K562 (cell line): Measurements from ENCODE around the gene CCDC138. TPM values are rescaled to one million over a fixed set of nuclear protein-coding genes. Genes with fewer than 3 reads are reported as not detected.

Source experiments
- ARID2 ChIP-seq: fragments of 450-650 bp; IDR thresholded peaks from 2 replicates; pipeline ENCODE4 v1.6.1; 2017; ENCODE audit warnings: antibody characterized with exemption, mild to moderate bottlenecking
- BDP1 ChIP-seq: IDR thresholded peaks from 3 replicates; pipeline ENCODE4 v1.6.1; 2011; ENCODE audit not compliant: insufficient read length, insufficient read depth
- CXXC5 ChIP-seq: fragments of 250-450 bp; sonication (Bioruptor Pico); IDR thresholded peaks from 2 replicates; pipeline ENCODE4 v1.8.0; 2022; ENCODE audit warnings: inconsistent platforms, mild to moderate bottlenecking, moderate library complexity
- ERF ChIP-seq: fragments of 450-650 bp; formaldehyde crosslinking; IDR thresholded peaks from 2 replicates; pipeline ENCODE4 v1.4.0; 2020; ENCODE audit warnings: mild to moderate bottlenecking, mixed read lengths
- ETV5 ChIP-seq: sonication (generic); formaldehyde crosslinking; IDR thresholded peaks from 2 replicates; pipeline ENCODE4 v1.4.0; 2020; ENCODE audit warnings: low read depth, mild to moderate bottlenecking, missing genetic modification reagents
- HEY1 ChIP-seq: fragments of 250-450 bp; sonication (Bioruptor Pico); IDR thresholded peaks from 2 replicates; pipeline ENCODE4 v1.5.0; 2020; ENCODE audit warnings: mild to moderate bottlenecking, moderate library complexity, borderline replicate concordance
- IRF2 ChIP-seq: sonication (generic); formaldehyde crosslinking; IDR thresholded peaks from 2 replicates; pipeline ENCODE4 v1.8.1; 2022; ENCODE audit warnings: mild to moderate bottlenecking, missing genetic modification reagents
- JUN ChIP-seq, 2 experiments: sonication (generic) in 1 of 2; formaldehyde crosslinking in 1 of 2; IDR thresholded peaks; 2 replicates each; pipeline versions ENCODE4 v1.6.1 to v1.8.0; 2012 to 2022; ENCODE audit warnings: borderline replicate concordance in 2 of 2, mild to moderate bottlenecking in 2 of 2, improper control_type of control experiment in 1 of 2, low read depth in 1 of 2, low read length in 1 of 2, missing genetic modification reagents in 1 of 2
- KDM2B ChIP-seq: fragments of 250-450 bp; sonication (Bioruptor Pico); IDR thresholded peaks from 2 replicates; pipeline ENCODE4 v1.8.0; 2021; ENCODE audit warnings: mild to moderate bottlenecking, moderate library complexity
- LEF1 ChIP-seq: fragments of 450-650 bp; IDR thresholded peaks from 2 replicates; pipeline ENCODE4 v1.6.1; 2016; ENCODE audit warnings: mild to moderate bottlenecking
- MAFG ChIP-seq: fragments of 450-650 bp; conservative IDR thresholded peaks from 2 replicates; pipeline ENCODE4 v1.6.1; 2016; ENCODE audit warnings: missing genetic modification characterization, missing compliant biosample characterization
- MTA1 ChIP-seq: fragments of 450-650 bp; IDR thresholded peaks from 2 replicates; pipeline ENCODE4 v1.6.1; 2017; ENCODE audit warnings: borderline replicate concordance
- POLR2H ChIP-seq: IDR thresholded peaks from 2 replicates; pipeline ENCODE4 v1.6.1; 2016; ENCODE audit warnings: missing genetic modification characterization, low read depth, mild to moderate bottlenecking, control low read depth, missing compliant biosample characterization, moderate library complexity
- SIRT6 ChIP-seq: IDR thresholded peaks from one replicate; pipeline ENCODE4 v1.6.1; 2012; ENCODE audit warnings: low read depth, mild to moderate bottlenecking, control low read depth, inconsistent platforms, low read length, moderate library complexity
- SMAD4 ChIP-seq: fragments of 250-450 bp; sonication (Bioruptor Pico); conservative IDR thresholded peaks from 2 replicates; pipeline ENCODE4 v1.8.0; 2021; ENCODE audit warnings: inconsistent platforms, mild to moderate bottlenecking, moderate library complexity
- SP1 ChIP-seq: sonication (generic); formaldehyde crosslinking; IDR thresholded peaks from 2 replicates; pipeline ENCODE4 v1.8.1; 2022; ENCODE audit warnings: mild to moderate bottlenecking, missing genetic modification reagents
- SREBF2 ChIP-seq: sonication (generic); formaldehyde crosslinking; IDR thresholded peaks from 2 replicates; pipeline ENCODE4 v1.4.0; 2020; ENCODE audit warnings: mild to moderate bottlenecking, missing genetic modification reagents
- TBL1XR1 ChIP-seq, 2 experiments: IDR thresholded peaks; 2 replicates each; pipeline ENCODE4 v1.6.1; 2012; ENCODE audit warnings: improper control_type of control experiment in 2 of 2, low read length in 2 of 2, mild to moderate bottlenecking in 1 of 2
- TCF7L2 ChIP-seq: fragments of 150-350 bp; IDR thresholded peaks from 2 replicates; pipeline ENCODE4 v1.6.1; 2016; ENCODE audit warnings: low read depth, mild to moderate bottlenecking, low read length, moderate library complexity
- TRIM28 ChIP-seq: fragments of 450-650 bp; IDR thresholded peaks from 2 replicates; pipeline ENCODE4 v1.6.1; 2017
- ZFP36 ChIP-seq: fragments of 150-350 bp; IDR thresholded peaks from 2 replicates; pipeline ENCODE4 v1.6.1; 2018; ENCODE audit warnings: low read length, low read depth; ENCODE audit not compliant: partially characterized antibody
- ZFPM2 ChIP-seq: fragments of 250-450 bp; sonication (Bioruptor Pico); IDR thresholded peaks from 2 replicates; pipeline ENCODE4 v1.5.1; 2022; ENCODE audit warnings: mild to moderate bottlenecking
- polyA plus RNA-seq, 8 experiments: library from polyadenylated mRNA; depleted of rRNA in 4 of 8; stranded (reverse) in 5 of 8; unstranded in 3 of 8; fragments of >200 nt; fragmentation: Nextera tagmentation in 2 of 8; fragmentation: Illumina TruSeq in 1 of 8; extraction: Ambion mirVana in 2 of 8; extraction: Trizol in 1 of 8; gene quantifications; 2 replicates each; pipeline versions ENCODE4 v1.2.1 to v1.2.3, GENCODE V29; 2011 to 2014; ENCODE audit warnings: inconsistent platforms in 1 of 8, missing spikeins in 1 of 8
- total RNA-seq, 7 experiments: library from RNA; depleted of rRNA in 6 of 7; stranded (reverse); fragments of >200 nt in 6 of 7; fragmentation: Illumina TruSeq in 2 of 7; extraction: Trizol in 2 of 7; gene quantifications; 2 replicates each; pipeline versions ENCODE4 v1.2.1 to v1.2.3, GENCODE V29; 2011 to 2021; ENCODE audit warnings: low replicate concordance in 1 of 7
- TF ChIP-seq, protein P1 (sequence below): IDR thresholded peaks from 2 replicates; pipeline ENCODE4 v1.6.1; 2014; ENCODE audit warnings: antibody characterized with exemption
- TF ChIP-seq, protein P2 (sequence below): fragments of 450-650 bp; IDR thresholded peaks from 2 replicates; pipeline ENCODE4 v1.6.1; 2014; ENCODE audit warnings: low read depth, mild to moderate bottlenecking, moderate library complexity, borderline replicate concordance
- TF ChIP-seq, protein P3 (sequence below), 2 experiments: IDR thresholded peaks; 2 replicates each; pipeline ENCODE4 v1.6.1; 2011; ENCODE audit warnings: borderline replicate concordance in 1 of 2, control low read depth in 1 of 2, low read depth in 1 of 2, low read length in 1 of 2, mild to moderate bottlenecking in 1 of 2, mixed read lengths in 1 of 2, moderate library complexity in 1 of 2; ENCODE audit not compliant: insufficient read depth in 1 of 2, insufficient read length in 1 of 2, poor library complexity in 1 of 2, severe bottlenecking in 1 of 2; ENCODE audit errors: extremely low read depth in 1 of 2

Gene CCDC138
- total and polyA plus RNA-seq, 9 of the 15 experiments (the other 6 are each of a cell fraction or from before 2014, with no cell fraction given): 17.5 to 44.6 (median 26.7) TPM

DNA sequence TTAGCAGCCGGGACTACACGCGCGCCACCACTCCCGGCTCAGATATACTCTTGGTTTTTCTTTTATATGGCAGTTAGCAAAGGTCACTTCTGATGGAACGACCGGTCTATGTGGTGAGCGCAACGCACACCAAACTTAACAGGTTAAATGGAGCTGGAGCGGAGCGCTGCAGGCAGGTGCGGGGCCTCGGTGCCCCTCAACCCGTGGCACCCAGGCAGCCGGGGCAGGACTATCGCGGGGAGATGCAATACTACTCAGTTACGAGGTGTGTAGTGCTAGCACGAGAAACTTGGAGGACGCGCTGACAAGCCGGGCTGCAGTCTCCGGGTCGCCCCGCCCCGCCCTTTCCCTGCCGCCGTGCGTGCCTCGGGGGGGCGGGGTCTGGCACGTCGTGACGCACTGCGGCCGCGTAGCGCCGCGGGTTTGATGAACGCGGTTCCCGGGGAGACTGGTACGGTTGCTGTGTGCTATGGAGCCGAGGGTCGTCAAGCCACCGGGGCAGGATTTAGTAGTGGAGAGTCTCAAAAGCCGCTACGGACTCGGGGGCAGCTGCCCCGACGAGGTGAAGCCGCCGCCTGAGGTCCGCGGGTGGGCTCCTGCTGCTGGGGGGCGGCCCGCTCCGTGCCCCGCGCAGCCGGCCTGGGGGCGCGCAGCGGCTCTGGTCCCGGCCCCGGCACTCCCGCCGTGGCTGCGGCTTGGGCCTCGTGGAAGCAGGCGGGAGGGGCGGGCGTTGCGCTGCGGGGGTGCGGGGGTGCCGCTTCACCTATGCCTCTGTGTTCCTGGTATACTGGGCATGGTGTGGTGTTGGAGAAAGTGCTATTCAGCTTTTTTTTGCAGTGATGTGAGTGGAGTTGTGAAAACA, at the start of gene CCDC138 (continued):
- TF ChIP-seq, protein P1, sequence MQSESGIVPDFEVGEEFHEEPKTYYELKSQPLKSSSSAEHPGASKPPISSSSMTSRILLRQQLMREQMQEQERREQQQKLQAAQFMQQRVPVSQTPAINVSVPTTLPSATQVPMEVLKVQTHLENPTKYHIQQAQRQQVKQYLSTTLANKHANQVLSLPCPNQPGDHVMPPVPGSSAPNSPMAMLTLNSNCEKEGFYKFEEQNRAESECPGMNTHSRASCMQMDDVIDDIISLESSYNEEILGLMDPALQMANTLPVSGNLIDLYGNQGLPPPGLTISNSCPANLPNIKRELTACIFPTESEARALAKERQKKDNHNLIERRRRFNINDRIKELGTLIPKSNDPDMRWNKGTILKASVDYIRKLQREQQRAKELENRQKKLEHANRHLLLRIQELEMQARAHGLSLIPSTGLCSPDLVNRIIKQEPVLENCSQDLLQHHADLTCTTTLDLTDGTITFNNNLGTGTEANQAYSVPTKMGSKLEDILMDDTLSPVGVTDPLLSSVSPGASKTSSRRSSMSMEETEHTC: no peak
- TF ChIP-seq TRIM28: no peak
- no peak for TF ChIP-seq ZFP36
- TF ChIP-seq SIRT6: no peak
- TF ChIP-seq BDP1: no peak
- no peak for TF ChIP-seq POLR2H (tag)
- TF ChIP-seq ETV5 (CRISPR knock-in tag): 0 out of 2 replicates have a peak, but pooled peaks have one; percentile 37
- TF ChIP-seq HEY1 (CRISPR knock-in tag): no peak
- TF ChIP-seq SREBF2 (CRISPR knock-in tag): no peak
- peak; percentile 55; the same call in 1 of the 2 replicates for TF ChIP-seq JUN (IDR thresholded peaks at IDR 0.05; ENCODE audit: borderline replicate concordance, low read depth, low read length)
- TF ChIP-seq JUN (CRISPR knock-in tag; IDR thresholded peaks at IDR 0.05; ENCODE audit: borderline replicate concordance): no peak
- no peak for TF ChIP-seq TBL1XR1 (IDR thresholded peaks at IDR 0.05; ENCODE audit: low read length in 2 of 2)
- TF ChIP-seq KDM2B (CRISPR knock-in tag): no peak
- peak; percentile 97 for TF ChIP-seq CXXC5 (CRISPR knock-in tag)
- no peak for TF ChIP-seq MTA1
- no peak; the same call in 1 of the 2 replicates for TF ChIP-seq SMAD4 (CRISPR knock-in tag)
- TF ChIP-seq, protein P2, sequence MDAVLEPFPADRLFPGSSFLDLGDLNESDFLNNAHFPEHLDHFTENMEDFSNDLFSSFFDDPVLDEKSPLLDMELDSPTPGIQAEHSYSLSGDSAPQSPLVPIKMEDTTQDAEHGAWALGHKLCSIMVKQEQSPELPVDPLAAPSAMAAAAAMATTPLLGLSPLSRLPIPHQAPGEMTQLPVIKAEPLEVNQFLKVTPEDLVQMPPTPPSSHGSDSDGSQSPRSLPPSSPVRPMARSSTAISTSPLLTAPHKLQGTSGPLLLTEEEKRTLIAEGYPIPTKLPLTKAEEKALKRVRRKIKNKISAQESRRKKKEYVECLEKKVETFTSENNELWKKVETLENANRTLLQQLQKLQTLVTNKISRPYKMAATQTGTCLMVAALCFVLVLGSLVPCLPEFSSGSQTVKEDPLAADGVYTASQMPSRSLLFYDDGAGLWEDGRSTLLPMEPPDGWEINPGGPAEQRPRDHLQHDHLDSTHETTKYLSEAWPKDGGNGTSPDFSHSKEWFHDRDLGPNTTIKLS: peak; percentile 59; the same call in 1 of the 2 replicates
- TF ChIP-seq TCF7L2: no peak
- no peak for TF ChIP-seq ARID2
- 0 out of 2 replicates have a peak, but pooled peaks have one; percentile 62 for TF ChIP-seq ERF (CRISPR knock-in tag)
- no peak for TF ChIP-seq IRF2 (CRISPR knock-in tag)
- TF ChIP-seq, protein P3, sequence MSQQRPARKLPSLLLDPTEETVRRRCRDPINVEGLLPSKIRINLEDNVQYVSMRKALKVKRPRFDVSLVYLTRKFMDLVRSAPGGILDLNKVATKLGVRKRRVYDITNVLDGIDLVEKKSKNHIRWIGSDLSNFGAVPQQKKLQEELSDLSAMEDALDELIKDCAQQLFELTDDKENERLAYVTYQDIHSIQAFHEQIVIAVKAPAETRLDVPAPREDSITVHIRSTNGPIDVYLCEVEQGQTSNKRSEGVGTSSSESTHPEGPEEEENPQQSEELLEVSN (IDR thresholded peaks at IDR 0.05; ENCODE audit: borderline replicate concordance in 1 of 2, extremely low read depth in 1 of 2, insufficient read depth in 1 of 2, insufficient read length in 1 of 2, low read depth in 1 of 2, low read length in 1 of 2, poor library complexity in 1 of 2, severe bottlenecking in 1 of 2): peak; percentile 42 to 86
- TF ChIP-seq ZFPM2 (CRISPR knock-in tag): no peak
- peak; percentile 77 for TF ChIP-seq SP1
- no peak for TF ChIP-seq LEF1
- peak; percentile 35; the same call in 1 of the 2 replicates for TF ChIP-seq MAFG (tag)
